Measurements from ENCODE around the gene ARHGAP42. TPM values are rescaled to one million over a fixed set of nuclear protein-coding genes. Genes with fewer than 3 reads are reported as not detected.

The ARHGAP42 gene
- total and polyA plus RNA-seq, 4 donors: 4.1 to 15.8 (median 10.9) TPM

DNA sequence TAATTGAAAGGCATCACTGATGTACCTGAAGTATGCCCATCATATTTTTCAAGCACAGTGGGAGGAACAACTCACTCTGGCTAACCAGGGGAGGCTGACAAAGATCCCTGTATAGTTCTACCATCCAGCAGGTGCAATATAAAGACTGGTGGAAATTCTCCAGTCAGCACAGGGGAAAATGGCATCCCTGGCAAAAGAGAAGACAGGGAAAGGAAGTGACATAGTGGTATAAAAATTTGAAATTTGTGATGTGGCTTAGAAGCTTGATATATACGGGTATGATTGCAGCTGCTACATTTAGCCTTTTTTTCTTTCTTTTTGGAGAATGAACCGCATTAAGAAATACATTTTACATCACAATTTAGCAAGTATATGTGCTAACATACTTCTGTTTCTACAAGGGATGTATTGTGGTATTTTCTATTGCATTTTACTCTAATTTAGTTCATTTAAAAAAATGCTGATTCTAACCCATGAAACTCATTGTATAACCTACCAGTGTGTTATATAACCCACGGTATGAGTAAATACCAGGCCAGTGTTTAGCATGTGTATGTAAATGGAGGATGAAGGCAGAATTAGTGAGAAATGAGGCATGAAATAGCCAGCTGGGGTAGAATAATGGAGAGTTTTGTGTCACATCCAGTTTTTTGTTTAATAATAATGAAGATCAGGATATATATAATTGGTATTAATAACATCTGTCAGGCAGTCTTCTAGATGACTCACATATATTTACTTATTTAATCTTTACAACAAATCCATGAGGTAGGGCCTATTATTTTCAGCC lies 186.1 kb downstream of the ARHGAP42 start:
- ATAC-seq (ENCODE audit: low FRiP score) (no peak), DNase-seq (no peak)
- Histone ChIP-seq H3K27me3 (ENCODE audit: control insufficient read depth in 1 of 2, insufficient read depth in 2 of 2, low read length in 1 of 2) (no peaks in the 10 kb centered on the region), H3K36me3 (ENCODE audit: control insufficient read depth in 1 of 2, insufficient read depth in 2 of 2, low read length in 1 of 2) (no peaks in the 10 kb centered on the region), H3K4me1 (ENCODE audit: control insufficient read depth in 1 of 2, insufficient read depth in 2 of 2, low read length in 2 of 2) (no peaks in the 10 kb centered on the region), H3K9me3 (ENCODE audit: control insufficient read depth, low read length) (no peaks in the 10 kb centered on the region), H3K4me3 (ENCODE audit: low read length in 2 of 2) (no peak overlapping the region), H3K27ac (ENCODE audit: low read depth in 1 of 2, low read length in 2 of 2) (no peak overlapping the region)
- intact Hi-C loops (cut with DNase I): no loop called here
- 64 to 65% methylated on average over 3 of the region's 3 CpGs for WGBS, 2 donors

DNA sequence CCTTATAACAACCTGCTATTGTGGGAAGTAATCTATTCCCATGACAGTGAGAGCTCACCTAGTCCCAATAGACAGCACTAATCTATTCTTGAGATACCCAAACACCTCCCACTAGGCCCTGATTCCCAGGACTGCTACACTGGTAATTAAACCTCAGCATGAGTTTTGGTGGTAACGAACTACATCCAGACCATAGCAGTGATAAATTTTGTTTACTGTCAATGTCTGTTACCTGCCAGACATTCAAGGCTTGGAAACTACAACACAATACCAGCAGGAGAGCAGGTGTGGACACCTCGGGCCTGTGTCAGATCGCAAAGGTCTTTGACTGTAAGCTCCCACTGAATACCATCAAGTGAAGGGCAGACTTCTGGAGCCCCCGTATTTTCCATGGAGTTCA lies 187.1 kb downstream of the ARHGAP42 start:
- H3K27ac ChIP-seq (ENCODE audit: low read depth in 1 of 2, low read length in 2 of 2): no peak overlapping the region
- no peaks in the 10 kb centered on the region for H3K27me3 ChIP-seq (ENCODE audit: control insufficient read depth in 1 of 2, insufficient read depth in 2 of 2, low read length in 1 of 2)
- DNase-seq: no peak
- WGBS, 2 donors: 96 to 97% methylated on average over 4 of the region's 4 CpGs
- no peaks in the 10 kb centered on the region for H3K36me3 ChIP-seq (ENCODE audit: control insufficient read depth in 1 of 2, insufficient read depth in 2 of 2, low read length in 1 of 2)
- ATAC-seq (ENCODE audit: low FRiP score): no peak
- H3K4me3 ChIP-seq (ENCODE audit: low read length in 2 of 2): no peak overlapping the region
- H3K9me3 ChIP-seq (ENCODE audit: control insufficient read depth, low read length): no peaks in the 10 kb centered on the region
- intact Hi-C loops (cut with DNase I): no loop called here
- H3K4me1 ChIP-seq (ENCODE audit: control insufficient read depth in 1 of 2, insufficient read depth in 2 of 2, low read length in 2 of 2): no peaks in the 10 kb centered on the region

DNA sequence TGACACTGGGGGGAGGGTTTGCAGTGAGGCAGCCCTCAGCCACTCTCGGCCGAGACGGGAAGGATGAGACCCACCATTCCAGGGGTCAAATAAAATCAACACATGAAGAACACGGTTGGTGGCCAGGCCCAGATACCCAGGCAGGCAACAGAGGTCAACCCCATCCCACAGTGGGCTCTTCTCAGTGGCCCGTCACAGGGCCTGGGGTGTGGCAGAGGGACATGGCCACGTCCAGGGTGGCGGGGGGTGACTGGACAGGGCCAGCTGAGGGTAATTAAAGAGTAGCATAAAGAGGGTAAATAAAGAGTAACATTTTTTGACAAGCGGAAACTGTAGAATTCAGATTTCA lies 188.4 kb downstream of the ARHGAP42 start:
- H3K9me3 ChIP-seq (ENCODE audit: control insufficient read depth, low read length): no peaks in the 10 kb centered on the region
- ATAC-seq (ENCODE audit: low FRiP score) (no peak), DNase-seq (no peak)
- H3K4me3 ChIP-seq (ENCODE audit: low read length in 2 of 2): no peak overlapping the region
- H3K36me3 ChIP-seq (ENCODE audit: control insufficient read depth in 1 of 2, insufficient read depth in 2 of 2, low read length in 1 of 2): no peaks in the 10 kb centered on the region
- intact Hi-C loops (cut with DNase I): no loop called here
- H3K4me1 ChIP-seq (ENCODE audit: control insufficient read depth in 1 of 2, insufficient read depth in 2 of 2, low read length in 2 of 2): no peaks in the 10 kb centered on the region
- WGBS, 2 donors: 96 to 98% methylated on average over 8 of the region's 8 CpGs
- no peak overlapping the region for H3K27ac ChIP-seq (ENCODE audit: low read depth in 1 of 2, low read length in 2 of 2)
- no peaks in the 10 kb centered on the region for H3K27me3 ChIP-seq (ENCODE audit: control insufficient read depth in 1 of 2, insufficient read depth in 2 of 2, low read length in 1 of 2)

DNA sequence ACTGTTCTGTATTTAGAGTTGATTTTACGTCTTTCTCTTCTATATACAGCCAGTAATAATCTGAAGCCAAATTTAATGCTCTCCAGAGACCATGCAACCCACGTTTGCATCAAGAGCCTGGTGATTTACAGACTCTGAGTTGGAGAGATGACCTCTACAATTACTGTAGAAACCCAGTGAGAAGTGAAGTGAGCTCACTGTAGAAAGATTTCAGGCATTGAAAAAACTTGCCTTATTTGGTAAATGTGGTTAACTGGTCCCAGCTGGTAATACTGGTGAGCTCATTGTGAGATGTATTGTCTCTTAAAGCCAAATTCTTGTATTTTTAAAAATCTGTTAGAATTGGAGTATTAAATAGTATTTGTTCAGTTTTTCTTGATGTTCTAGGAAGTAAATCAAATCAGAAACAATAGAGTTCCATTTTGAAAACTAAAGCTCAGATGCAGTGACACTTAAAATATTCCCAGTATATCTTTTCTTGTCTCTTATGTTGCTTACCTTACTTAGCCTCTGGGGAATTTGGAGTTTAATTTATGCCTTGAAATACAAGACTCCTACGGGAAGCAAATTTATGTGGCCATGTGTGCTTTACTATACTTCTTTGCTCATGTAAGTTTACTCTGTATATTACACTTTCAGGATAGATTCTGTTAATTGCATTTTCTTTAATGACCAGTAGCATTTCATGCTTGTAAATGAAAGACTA lies 189.9 kb downstream of the ARHGAP42 start:
- no peaks in the 10 kb centered on the region for H3K9me3 ChIP-seq (ENCODE audit: control insufficient read depth, low read length)
- no peak for DNase-seq
- ATAC-seq (ENCODE audit: low FRiP score): peak; percentile 73
- no peaks in the 10 kb centered on the region for H3K27me3 ChIP-seq (ENCODE audit: control insufficient read depth in 1 of 2, insufficient read depth in 2 of 2, low read length in 1 of 2)
- H3K4me1 ChIP-seq (ENCODE audit: control insufficient read depth in 1 of 2, insufficient read depth in 2 of 2, low read length in 2 of 2): no peaks in the 10 kb centered on the region
- no peaks in the 10 kb centered on the region for H3K36me3 ChIP-seq (ENCODE audit: control insufficient read depth in 1 of 2, insufficient read depth in 2 of 2, low read length in 1 of 2)
- WGBS, 2 donors: 2 to 9% methylated on average over 3 of the region's 3 CpGs
- no peak overlapping the region for H3K4me3 ChIP-seq (ENCODE audit: low read length in 2 of 2)
- intact Hi-C loops (cut with DNase I): no loop called here
- no peak overlapping the region for H3K27ac ChIP-seq (ENCODE audit: low read depth in 1 of 2, low read length in 2 of 2)

DNA sequence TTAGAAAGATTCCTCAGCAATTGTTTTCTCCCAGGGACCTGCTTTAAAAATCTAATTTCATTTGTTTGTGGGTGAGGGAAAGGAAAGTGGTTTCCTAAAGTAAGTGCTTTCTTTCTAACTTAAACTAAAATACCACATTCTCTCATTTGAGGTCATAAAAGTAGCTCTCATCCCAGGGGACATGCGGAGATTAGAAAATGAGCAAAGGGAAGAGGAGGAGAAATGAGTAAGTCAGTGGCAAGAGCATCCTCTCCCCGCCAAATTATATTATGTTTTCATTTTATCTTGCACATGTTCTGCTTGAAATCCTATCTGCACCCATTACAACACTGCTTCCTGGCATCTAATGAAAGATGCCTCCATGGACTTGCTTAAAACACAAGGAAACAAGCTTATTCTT lies 191.4 kb downstream of the ARHGAP42 start:
- H3K9me3 ChIP-seq (ENCODE audit: control insufficient read depth, low read length): no peaks in the 10 kb centered on the region
- no peak overlapping the region for H3K27ac ChIP-seq (ENCODE audit: low read depth in 1 of 2, low read length in 2 of 2)
- no peaks in the 10 kb centered on the region for H3K36me3 ChIP-seq (ENCODE audit: control insufficient read depth in 1 of 2, insufficient read depth in 2 of 2, low read length in 1 of 2)
- ATAC-seq (ENCODE audit: low FRiP score) (no peak), DNase-seq (no peak)
- H3K4me1 ChIP-seq (ENCODE audit: control insufficient read depth in 1 of 2, insufficient read depth in 2 of 2, low read length in 2 of 2): no peaks in the 10 kb centered on the region
- WGBS, 2 donors: 78% methylated on average over 2 of the region's 2 CpGs
- intact Hi-C loops (cut with DNase I): no loop called here
- no peaks in the 10 kb centered on the region for H3K27me3 ChIP-seq (ENCODE audit: control insufficient read depth in 1 of 2, insufficient read depth in 2 of 2, low read length in 1 of 2)
- H3K4me3 ChIP-seq (ENCODE audit: low read length in 2 of 2): no peak overlapping the region

DNA sequence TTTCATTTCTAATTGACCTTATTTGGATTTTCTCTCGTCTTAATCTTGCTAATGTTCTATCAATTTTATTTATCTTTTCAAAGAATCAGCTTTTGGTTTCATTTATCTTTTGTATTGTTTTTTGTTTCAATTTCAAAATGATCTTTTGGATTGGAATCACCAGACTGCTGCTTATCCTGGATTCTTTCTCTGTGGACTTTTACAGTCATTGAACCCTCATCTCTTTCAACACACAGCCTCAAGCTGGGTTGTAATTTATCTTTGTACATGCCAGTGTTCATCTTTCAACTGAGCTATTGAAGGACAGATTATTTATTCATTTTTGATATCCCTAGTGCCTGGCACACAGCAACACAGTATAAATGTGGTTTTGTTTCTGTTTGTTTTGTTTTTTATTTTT lies 195.9 kb downstream of the ARHGAP42 start:
- intact Hi-C loops (cut with DNase I): no loop called here
- H3K4me1 ChIP-seq (ENCODE audit: control insufficient read depth in 1 of 2, insufficient read depth in 2 of 2, low read length in 2 of 2): no peaks in the 10 kb centered on the region
- DNase-seq (no peak), ATAC-seq (ENCODE audit: low FRiP score) (no peak)
- H3K9me3 ChIP-seq (ENCODE audit: control insufficient read depth, low read length): no peaks in the 10 kb centered on the region
- H3K36me3 ChIP-seq (ENCODE audit: control insufficient read depth in 1 of 2, insufficient read depth in 2 of 2, low read length in 1 of 2): no peaks in the 10 kb centered on the region
- H3K27ac ChIP-seq (ENCODE audit: low read depth in 1 of 2, low read length in 2 of 2): no peak overlapping the region
- WGBS, 2 donors: 93 to 98% methylated on average over 1 of the region's 1 CpG
- H3K27me3 ChIP-seq (ENCODE audit: control insufficient read depth in 1 of 2, insufficient read depth in 2 of 2, low read length in 1 of 2): no peaks in the 10 kb centered on the region
- H3K4me3 ChIP-seq (ENCODE audit: low read length in 2 of 2): no peak overlapping the region

DNA sequence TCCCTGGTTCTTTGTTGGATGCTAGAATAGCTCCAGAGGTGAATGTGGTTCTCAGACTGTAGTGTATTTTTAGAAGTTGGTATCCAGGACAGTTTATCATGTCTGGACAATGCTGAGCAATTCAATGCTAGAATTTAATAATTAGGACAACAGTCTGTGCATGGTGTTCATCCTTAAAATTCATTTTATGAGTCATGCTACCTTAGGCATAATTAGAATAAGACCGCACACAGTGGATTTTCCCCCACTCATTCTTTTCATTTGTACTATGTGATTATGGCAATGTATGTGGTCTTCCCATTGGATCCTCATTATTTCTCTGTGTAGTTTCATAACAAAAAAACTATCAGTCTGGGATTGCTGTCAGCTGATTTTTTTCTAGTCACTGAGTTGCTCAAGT lies 196.7 kb downstream of the ARHGAP42 start:
- intact Hi-C loops (cut with DNase I): no loop called here
- DNase-seq: no peak

DNA sequence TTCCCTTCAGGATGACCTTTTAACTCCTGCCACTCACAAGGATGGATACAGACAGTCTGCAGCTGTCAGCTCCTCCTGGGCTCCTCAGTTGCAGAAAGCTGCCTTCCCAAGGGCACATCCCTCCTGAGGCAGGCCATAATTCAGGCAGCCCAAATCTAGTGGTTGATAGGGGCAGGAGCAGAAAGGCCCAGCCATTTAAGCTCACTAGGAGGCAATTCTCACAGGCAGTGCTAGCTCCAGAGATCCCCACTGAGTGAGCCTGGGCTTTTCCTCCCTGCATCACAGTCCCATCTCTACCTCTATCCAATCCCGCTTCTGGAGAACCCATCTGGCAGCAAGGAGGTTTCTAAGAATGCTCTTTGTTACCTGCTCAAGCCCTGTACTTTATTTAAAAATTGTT lies 200.6 kb downstream of the ARHGAP42 start:
- intact Hi-C loops (cut with DNase I): no loop called here
- Histone ChIP-seq H3K9me3 (ENCODE audit: control insufficient read depth, low read length) (no peaks in the 10 kb centered on the region), H3K4me3 (ENCODE audit: low read length in 2 of 2) (no peak overlapping the region), H3K27ac (ENCODE audit: low read depth in 1 of 2, low read length in 2 of 2) (no peak overlapping the region), H3K36me3 (ENCODE audit: control insufficient read depth in 1 of 2, insufficient read depth in 2 of 2, low read length in 1 of 2) (no peaks in the 10 kb centered on the region), H3K4me1 (ENCODE audit: control insufficient read depth in 1 of 2, insufficient read depth in 2 of 2, low read length in 2 of 2) (peaks cover 0 to 9% of the 10 kb centered on the region in 2 donors), H3K27me3 (ENCODE audit: control insufficient read depth in 1 of 2, insufficient read depth in 2 of 2, low read length in 1 of 2) (no peaks in the 10 kb centered on the region)
- no peak for DNase-seq
- no peak for ATAC-seq (ENCODE audit: low FRiP score)
- WGBS, 2 donors: 91 to 96% methylated on average over 1 of the region's 1 CpG

More for the DNA sequence above, 196.7 kb downstream of the ARHGAP42 start:
- Histone ChIP-seq H3K9me3 (ENCODE audit: control insufficient read depth, low read length) (no peaks in the 10 kb centered on the region), H3K27ac (ENCODE audit: low read depth in 1 of 2, low read length in 2 of 2) (no peak overlapping the region), H3K4me1 (ENCODE audit: control insufficient read depth in 1 of 2, insufficient read depth in 2 of 2, low read length in 2 of 2) (no peaks in the 10 kb centered on the region), H3K36me3 (ENCODE audit: control insufficient read depth in 1 of 2, insufficient read depth in 2 of 2, low read length in 1 of 2) (no peaks in the 10 kb centered on the region), H3K4me3 (ENCODE audit: low read length in 2 of 2) (no peak overlapping the region), H3K27me3 (ENCODE audit: control insufficient read depth in 1 of 2, insufficient read depth in 2 of 2, low read length in 1 of 2) (no peaks in the 10 kb centered on the region)
- no peak for ATAC-seq (ENCODE audit: low FRiP score)
- WGBS, 2 donors: 97 to 98% methylated on average over 1 of the region's 1 CpG

DNA sequence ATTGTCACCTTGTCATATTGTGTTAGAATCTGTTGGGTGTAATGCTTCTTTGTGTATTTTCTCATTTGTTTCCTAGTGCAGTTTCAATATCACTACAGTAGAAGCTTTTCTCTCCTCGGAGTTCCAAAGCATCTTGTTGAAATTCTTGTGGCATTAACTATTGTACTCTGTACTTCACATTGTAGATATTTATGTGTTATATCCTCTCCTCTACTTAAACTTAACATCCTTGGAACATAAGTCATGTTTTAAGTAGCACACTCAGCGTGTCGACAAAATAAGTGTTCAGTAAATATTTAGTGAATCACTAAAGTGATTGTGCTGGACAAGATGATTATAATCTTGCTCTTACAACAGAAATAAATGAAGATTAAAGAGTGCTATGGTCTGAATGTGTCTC lies 201.7 kb downstream of the ARHGAP42 start:
- ATAC-seq (ENCODE audit: low FRiP score): no peak

More for the DNA sequence above, 201.7 kb downstream of the ARHGAP42 start:
- Histone ChIP-seq H3K27me3 (ENCODE audit: control insufficient read depth in 1 of 2, insufficient read depth in 2 of 2, low read length in 1 of 2) (no peaks in the 10 kb centered on the region), H3K4me1 (ENCODE audit: control insufficient read depth in 1 of 2, insufficient read depth in 2 of 2, low read length in 2 of 2) (peaks cover 0 to 9% of the 10 kb centered on the region in 2 donors), H3K4me3 (ENCODE audit: low read length in 2 of 2) (no peak overlapping the region), H3K36me3 (ENCODE audit: control insufficient read depth in 1 of 2, insufficient read depth in 2 of 2, low read length in 1 of 2) (no peaks in the 10 kb centered on the region), H3K27ac (ENCODE audit: low read depth in 1 of 2, low read length in 2 of 2) (no peak overlapping the region), H3K9me3 (ENCODE audit: control insufficient read depth, low read length) (no peaks in the 10 kb centered on the region)
- DNase-seq: no peak
- intact Hi-C loops (cut with DNase I): no loop called here
- WGBS, 2 donors: 72 to 92% methylated on average over 3 of the region's 3 CpGs
